Measurements from ENCODE around the gene MICOS13.

DNA sequence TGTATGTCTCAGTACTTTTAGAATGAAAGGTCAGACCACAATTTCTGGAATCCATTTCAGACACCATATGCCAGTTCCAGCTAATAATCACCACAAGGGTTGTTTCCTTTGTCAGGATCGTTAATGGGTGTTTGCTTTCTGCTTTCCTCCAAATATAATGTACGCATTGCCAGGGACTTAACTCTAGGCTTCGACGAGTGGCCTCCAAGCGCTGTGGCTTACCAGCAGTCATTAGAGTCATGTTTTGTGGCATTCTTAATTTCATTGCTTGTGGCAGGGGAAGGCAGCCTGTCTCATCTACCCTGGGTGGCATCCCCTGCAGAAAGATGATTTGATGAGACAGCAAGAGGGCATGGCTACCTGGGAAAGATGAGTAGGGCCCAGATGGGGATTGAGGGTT is 34.9 kb downstream of the MICOS13 start:
- TF ChIP-seq JUNB (IDR thresholded peaks at IDR 0.05; ENCODE audit: unreplicated experiment) = no peak
- no peak for TF ChIP-seq EZH2 (IDR thresholded peaks at IDR 0.05; ENCODE audit: low read depth, unreplicated experiment)
- TF ChIP-seq, protein P1, sequence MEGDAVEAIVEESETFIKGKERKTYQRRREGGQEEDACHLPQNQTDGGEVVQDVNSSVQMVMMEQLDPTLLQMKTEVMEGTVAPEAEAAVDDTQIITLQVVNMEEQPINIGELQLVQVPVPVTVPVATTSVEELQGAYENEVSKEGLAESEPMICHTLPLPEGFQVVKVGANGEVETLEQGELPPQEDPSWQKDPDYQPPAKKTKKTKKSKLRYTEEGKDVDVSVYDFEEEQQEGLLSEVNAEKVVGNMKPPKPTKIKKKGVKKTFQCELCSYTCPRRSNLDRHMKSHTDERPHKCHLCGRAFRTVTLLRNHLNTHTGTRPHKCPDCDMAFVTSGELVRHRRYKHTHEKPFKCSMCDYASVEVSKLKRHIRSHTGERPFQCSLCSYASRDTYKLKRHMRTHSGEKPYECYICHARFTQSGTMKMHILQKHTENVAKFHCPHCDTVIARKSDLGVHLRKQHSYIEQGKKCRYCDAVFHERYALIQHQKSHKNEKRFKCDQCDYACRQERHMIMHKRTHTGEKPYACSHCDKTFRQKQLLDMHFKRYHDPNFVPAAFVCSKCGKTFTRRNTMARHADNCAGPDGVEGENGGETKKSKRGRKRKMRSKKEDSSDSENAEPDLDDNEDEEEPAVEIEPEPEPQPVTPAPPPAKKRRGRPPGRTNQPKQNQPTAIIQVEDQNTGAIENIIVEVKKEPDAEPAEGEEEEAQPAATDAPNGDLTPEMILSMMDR (conservative IDR thresholded peaks at IDR 0.05; ENCODE audit: low read depth in 2 of 2) = no peak
- TF ChIP-seq, protein P2, sequence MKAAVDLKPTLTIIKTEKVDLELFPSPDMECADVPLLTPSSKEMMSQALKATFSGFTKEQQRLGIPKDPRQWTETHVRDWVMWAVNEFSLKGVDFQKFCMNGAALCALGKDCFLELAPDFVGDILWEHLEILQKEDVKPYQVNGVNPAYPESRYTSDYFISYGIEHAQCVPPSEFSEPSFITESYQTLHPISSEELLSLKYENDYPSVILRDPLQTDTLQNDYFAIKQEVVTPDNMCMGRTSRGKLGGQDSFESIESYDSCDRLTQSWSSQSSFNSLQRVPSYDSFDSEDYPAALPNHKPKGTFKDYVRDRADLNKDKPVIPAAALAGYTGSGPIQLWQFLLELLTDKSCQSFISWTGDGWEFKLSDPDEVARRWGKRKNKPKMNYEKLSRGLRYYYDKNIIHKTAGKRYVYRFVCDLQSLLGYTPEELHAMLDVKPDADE (IDR thresholded peaks at IDR 0.05) = no peak
- no peak for TF ChIP-seq EZH2phosphoT487 (IDR thresholded peaks at IDR 0.05; ENCODE audit: unreplicated experiment)
- TF ChIP-seq STAT1 (IDR thresholded peaks at IDR 0.05; ENCODE audit: unreplicated experiment) = no peak
- TF ChIP-seq POLR2AphosphoS5 (IDR thresholded peaks at IDR 0.05; ENCODE audit: low read depth) = no peak
- no peak for TF ChIP-seq CREB1 (CRISPR knock-in tag; IDR thresholded peaks at IDR 0.05; ENCODE audit: low read depth)
- no peak for TF ChIP-seq NANOG (IDR thresholded peaks at IDR 0.05; ENCODE audit: borderline replicate concordance)
- TF ChIP-seq, protein P3, sequence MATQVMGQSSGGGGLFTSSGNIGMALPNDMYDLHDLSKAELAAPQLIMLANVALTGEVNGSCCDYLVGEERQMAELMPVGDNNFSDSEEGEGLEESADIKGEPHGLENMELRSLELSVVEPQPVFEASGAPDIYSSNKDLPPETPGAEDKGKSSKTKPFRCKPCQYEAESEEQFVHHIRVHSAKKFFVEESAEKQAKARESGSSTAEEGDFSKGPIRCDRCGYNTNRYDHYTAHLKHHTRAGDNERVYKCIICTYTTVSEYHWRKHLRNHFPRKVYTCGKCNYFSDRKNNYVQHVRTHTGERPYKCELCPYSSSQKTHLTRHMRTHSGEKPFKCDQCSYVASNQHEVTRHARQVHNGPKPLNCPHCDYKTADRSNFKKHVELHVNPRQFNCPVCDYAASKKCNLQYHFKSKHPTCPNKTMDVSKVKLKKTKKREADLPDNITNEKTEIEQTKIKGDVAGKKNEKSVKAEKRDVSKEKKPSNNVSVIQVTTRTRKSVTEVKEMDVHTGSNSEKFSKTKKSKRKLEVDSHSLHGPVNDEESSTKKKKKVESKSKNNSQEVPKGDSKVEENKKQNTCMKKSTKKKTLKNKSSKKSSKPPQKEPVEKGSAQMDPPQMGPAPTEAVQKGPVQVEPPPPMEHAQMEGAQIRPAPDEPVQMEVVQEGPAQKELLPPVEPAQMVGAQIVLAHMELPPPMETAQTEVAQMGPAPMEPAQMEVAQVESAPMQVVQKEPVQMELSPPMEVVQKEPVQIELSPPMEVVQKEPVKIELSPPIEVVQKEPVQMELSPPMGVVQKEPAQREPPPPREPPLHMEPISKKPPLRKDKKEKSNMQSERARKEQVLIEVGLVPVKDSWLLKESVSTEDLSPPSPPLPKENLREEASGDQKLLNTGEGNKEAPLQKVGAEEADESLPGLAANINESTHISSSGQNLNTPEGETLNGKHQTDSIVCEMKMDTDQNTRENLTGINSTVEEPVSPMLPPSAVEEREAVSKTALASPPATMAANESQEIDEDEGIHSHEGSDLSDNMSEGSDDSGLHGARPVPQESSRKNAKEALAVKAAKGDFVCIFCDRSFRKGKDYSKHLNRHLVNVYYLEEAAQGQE (IDR thresholded peaks at IDR 0.05; ENCODE audit: unreplicated experiment) = no peak

All from GM23338 (cell line).